CD4-positive, alpha-beta T cell (primary cell): Measurements from ENCODE around the gene MGA. TPM values are rescaled to one million over a fixed set of nuclear protein-coding genes. Genes with fewer than 3 reads are reported as not detected.

Experiments used
- ATAC-seq: fragments of 200-7000 bp; cut with Tn5 transposase; one replicate; pipeline ENCODE4 v1.10.0; 2022; ENCODE audit warnings: mild to moderate bottlenecking; ENCODE audit not compliant: poor library complexity
- CTCF ChIA-PET: fragments of 350-600 bp; sonication (Branson Sonifier 250); formaldehyde crosslinking; loops from one replicate; lab custom pipeline; 2021; ENCODE audit warnings: antibody characterized with exemption, inconsistent platforms; lab: Charles Lee
- POLR2A ChIA-PET: fragments of 350-600 bp; sonication (Branson Sonifier 250); formaldehyde crosslinking; loops from one replicate; lab custom pipeline; 2021; ENCODE audit warnings: antibody characterized with exemption, inconsistent platforms; lab: Charles Lee
- DNase-seq, 14 experiments: peaks; one replicate each; pipeline ENCODE4 v3.0.0-alpha.2; 2013 to 2020; ENCODE audit warnings: mixed read lengths in 2 of 14
- H3K27ac ChIP-seq, 2 donors: one replicate each; pipeline versions ENCODE4 v1.5.1 to v1.7.0; 2013; ENCODE audit warnings: low read length in 2 of 2, low read depth in 1 of 2, mild to moderate bottlenecking in 1 of 2
- H3K27me3 ChIP-seq, 2 experiments: 1 replicate in 1 of 2; 2 replicates in 1 of 2; pipeline versions ENCODE4 v1.6.1 to v1.7.0; 2013; ENCODE audit warnings: low read length in 2 of 2, control low read depth in 1 of 2, mild to moderate bottlenecking in 1 of 2, moderate library complexity in 1 of 2; ENCODE audit not compliant: insufficient read depth in 2 of 2, control insufficient read depth in 1 of 2
- H3K36me3 ChIP-seq: one replicate; pipeline ENCODE4 v1.6.1; 2013; ENCODE audit warnings: low read length, control low read depth; ENCODE audit not compliant: insufficient read depth
- H3K4me1 ChIP-seq: one replicate; pipeline ENCODE4 v1.6.1; 2013; ENCODE audit warnings: low read length, control low read depth; ENCODE audit not compliant: insufficient read depth
- H3K4me3 ChIP-seq: one replicate; pipeline ENCODE4 v1.5.1; 2013; ENCODE audit warnings: mild to moderate bottlenecking, low read length, moderate library complexity
- H3K9me3 ChIP-seq, 2 experiments: 1 replicate in 1 of 2; 2 replicates in 1 of 2; pipeline versions ENCODE4 v1.6.1 to v1.7.0; 2013; ENCODE audit warnings: low read length in 2 of 2, mild to moderate bottlenecking in 2 of 2, control low read depth in 1 of 2, moderate library complexity in 1 of 2; ENCODE audit not compliant: control insufficient read depth in 1 of 2, insufficient read depth in 1 of 2
- H3K27ac Mint-ChIP-seq: one replicate; pipeline ENCODE4 v1.8.0; 2020; ENCODE audit warnings: mixed read lengths
- H3K27me3 Mint-ChIP-seq: one replicate; pipeline ENCODE4 v1.8.0; 2021; ENCODE audit warnings: mixed read lengths
- H3K36me3 Mint-ChIP-seq: one replicate; pipeline ENCODE4 v1.8.0; 2021; ENCODE audit warnings: low read depth, mixed read lengths
- H3K4me1 Mint-ChIP-seq: one replicate; pipeline ENCODE4 v1.8.0; 2021; ENCODE audit warnings: low read depth, mixed read lengths
- H3K4me3 Mint-ChIP-seq: one replicate; pipeline ENCODE4 v1.8.0; 2020; ENCODE audit warnings: mild to moderate bottlenecking, mixed read lengths
- H3K9me3 Mint-ChIP-seq: one replicate; pipeline ENCODE4 v1.8.0; 2020; ENCODE audit warnings: mixed read lengths
- intact Hi-C, 2 experiments: fragments of 100-400 bp; cut with DNase I in 1 of 2; cut with micrococcal nuclease in 1 of 2; formaldehyde crosslinking; loops; one replicate each; pipeline versions ENCODE4 v1.15.1 to v1.9.0; 2023 to 2025; cut with DNase I, micrococcal nuclease
- total RNA-seq, 174 experiments: library from RNA in 2 of 174; stranded (reverse) in 2 of 174; gene quantifications; one replicate each; pipeline ENCODE4 v1.2.3 and lab custom pipeline; 2021 to 2026
- TF ChIP-seq, protein P1 (sequence below): fragments of 200-600 bp; IDR thresholded peaks from one replicate; pipeline ENCODE4 v1.8.0; 2022; ENCODE audit warnings: antibody characterized with exemption, mild to moderate bottlenecking

The MGA gene
- total RNA-seq, 2 experiments from 2014 or later, result 31.0 to 33.9 TPM

DNA sequence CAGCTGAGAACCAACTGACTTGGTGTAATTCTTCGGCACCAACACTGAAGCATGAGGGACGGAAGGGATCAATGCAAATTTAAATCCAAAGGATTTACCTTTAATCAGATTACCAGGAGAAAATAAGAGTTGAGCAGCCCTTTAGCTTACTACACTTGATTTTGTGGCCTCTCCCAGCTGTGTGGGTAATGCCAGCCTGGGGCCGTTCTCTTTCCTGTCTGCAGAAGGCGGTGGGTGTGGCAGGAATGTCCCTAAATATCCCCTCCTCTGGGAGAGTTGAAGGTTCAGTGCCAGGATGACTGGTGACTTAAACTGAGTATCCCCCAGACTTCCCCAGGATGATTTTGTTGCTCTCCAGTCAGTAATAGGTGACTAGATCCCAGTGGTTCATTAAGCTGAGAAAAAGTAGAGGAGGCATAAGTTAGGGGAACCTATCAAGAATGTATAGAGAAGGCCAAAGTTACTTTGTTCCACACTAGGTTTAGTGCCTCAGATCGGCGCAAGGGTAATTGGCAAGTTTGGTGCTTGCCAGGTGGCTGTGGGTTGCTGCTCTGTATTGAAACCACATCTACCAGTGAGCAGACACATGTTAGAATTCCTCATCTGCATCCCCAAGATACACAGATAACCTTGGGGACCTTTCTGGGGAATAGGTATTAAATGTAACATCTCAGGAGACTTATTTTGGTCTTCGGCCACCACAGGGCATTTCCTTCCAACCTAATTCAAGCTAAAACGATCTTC is 137.2 kb downstream of the MGA start:
- Histone ChIP-seq H3K4me3 (no peak overlapping the region), H3K9me3 (no peaks in the 10 kb centered on the region), H3K36me3 (peaks cover 17% of the 10 kb centered on the region), H3K4me1 (peaks cover 3% of the 10 kb centered on the region), H3K27me3 (no peaks in the 10 kb centered on the region), H3K27ac (no peak overlapping the region)
- CTCF ChIA-PET, result interaction anchor here (1.2 kb wide), 1 partner anchor 25 kb away, joined by 4 read pairs; no protein-coding TSS in a partner anchor
- POLR2A ChIA-PET, result interaction anchor here (2.0 to 2.3 kb wide), 2 partner anchors 23 to 30 kb away, joined by 6 to 9 read pairs; partner anchors contain the start of gene MAPKBP1
- H3K9me3 Mint-ChIP-seq, result no peaks in the 10 kb centered on the region
- TF ChIP-seq, protein P1, sequence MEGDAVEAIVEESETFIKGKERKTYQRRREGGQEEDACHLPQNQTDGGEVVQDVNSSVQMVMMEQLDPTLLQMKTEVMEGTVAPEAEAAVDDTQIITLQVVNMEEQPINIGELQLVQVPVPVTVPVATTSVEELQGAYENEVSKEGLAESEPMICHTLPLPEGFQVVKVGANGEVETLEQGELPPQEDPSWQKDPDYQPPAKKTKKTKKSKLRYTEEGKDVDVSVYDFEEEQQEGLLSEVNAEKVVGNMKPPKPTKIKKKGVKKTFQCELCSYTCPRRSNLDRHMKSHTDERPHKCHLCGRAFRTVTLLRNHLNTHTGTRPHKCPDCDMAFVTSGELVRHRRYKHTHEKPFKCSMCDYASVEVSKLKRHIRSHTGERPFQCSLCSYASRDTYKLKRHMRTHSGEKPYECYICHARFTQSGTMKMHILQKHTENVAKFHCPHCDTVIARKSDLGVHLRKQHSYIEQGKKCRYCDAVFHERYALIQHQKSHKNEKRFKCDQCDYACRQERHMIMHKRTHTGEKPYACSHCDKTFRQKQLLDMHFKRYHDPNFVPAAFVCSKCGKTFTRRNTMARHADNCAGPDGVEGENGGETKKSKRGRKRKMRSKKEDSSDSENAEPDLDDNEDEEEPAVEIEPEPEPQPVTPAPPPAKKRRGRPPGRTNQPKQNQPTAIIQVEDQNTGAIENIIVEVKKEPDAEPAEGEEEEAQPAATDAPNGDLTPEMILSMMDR, result no peak
- no peak overlapping the region for H3K4me3 Mint-ChIP-seq
- peaks cover 25% of the 10 kb centered on the region for H3K4me1 Mint-ChIP-seq
- no peak for ATAC-seq
- peaks cover 32% of the 10 kb centered on the region for H3K36me3 Mint-ChIP-seq
- H3K27ac Mint-ChIP-seq, result no peak overlapping the region
- intact Hi-C loops, result no loop called here
- H3K27me3 Mint-ChIP-seq, result no peaks in the 10 kb centered on the region
- no peak for DNase-seq

DNA sequence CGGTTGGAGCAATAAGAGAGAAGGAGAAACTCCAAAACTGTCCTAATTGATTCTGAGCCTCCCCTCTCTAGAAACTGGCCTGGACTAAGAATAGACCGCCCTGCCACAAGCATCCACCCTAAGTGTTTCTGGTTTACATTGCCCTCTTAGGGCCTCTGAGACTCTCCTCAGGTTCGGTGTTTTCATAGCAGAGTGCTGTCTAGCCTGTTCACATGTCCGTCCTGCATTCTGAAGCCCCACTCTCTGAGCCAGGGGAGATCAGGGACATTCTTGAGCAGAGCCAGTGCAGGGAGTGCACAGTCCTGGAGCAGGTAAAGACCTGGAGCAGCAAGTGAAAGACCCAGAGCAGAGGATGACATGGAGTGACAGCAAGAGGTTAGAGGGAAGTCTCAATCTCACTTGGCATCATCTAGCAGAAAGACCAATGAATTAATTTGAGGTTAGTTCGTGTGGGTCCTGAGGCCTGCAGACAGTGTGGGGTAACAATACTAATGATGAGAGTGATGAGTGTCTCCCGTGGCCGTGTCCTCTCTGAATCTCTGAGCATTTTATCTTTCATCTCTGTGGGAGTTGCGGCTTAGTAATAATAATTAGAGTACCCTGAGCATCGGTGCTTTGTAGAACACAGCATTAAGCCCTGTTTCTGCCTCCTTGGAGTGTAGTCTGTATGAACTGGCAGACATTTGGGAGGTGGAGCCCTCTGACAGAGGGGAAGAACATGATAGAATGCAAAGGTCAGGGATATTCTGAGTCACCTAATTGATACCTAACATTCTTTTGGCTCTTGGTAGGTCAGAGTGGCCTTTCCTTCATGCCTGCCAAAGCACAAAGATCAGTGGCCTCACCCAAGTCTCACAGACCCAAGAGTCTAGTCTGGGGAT is 138.6 kb downstream of the MGA start:
- H3K9me3 ChIP-seq, result no peaks in the 10 kb centered on the region
- peaks cover 32% of the 10 kb centered on the region for H3K36me3 Mint-ChIP-seq
- no peaks in the 10 kb centered on the region for H3K27me3 Mint-ChIP-seq
- H3K27ac Mint-ChIP-seq, result no peak overlapping the region
- peaks cover 23% of the 10 kb centered on the region for H3K4me1 Mint-ChIP-seq
- DNase-seq (no peak), ATAC-seq (no peak)
- no peak overlapping the region for H3K27ac ChIP-seq
- no peak overlapping the region for H3K4me3 ChIP-seq
- H3K9me3 Mint-ChIP-seq, result no peaks in the 10 kb centered on the region
- ChIA-PET POLR2A (no interaction called here), CTCF (no interaction called here)
- H3K4me3 Mint-ChIP-seq, result no peak overlapping the region
- TF ChIP-seq, protein P1, result no peak
- H3K36me3 ChIP-seq, result peaks cover 17% of the 10 kb centered on the region
- H3K4me1 ChIP-seq, result peaks cover 3% of the 10 kb centered on the region
- intact Hi-C loops, result no loop called here
- no peaks in the 10 kb centered on the region for H3K27me3 ChIP-seq

DNA sequence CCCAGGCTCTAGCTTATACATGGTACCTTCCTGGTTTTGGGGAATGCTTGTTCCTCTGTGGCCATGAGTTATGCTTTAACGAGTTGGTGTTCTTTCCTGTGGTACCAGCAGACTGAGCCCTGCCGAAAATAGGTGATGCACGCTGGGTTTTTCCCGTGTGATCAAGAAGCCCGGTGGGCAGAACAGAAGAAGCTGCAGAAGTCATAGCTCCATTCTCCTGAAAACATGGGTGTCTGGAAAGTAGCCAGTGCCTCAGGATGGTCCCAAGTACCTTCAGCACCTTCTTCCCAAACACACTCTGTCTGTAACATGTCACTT is 139.2 kb downstream of the MGA start:
- Mint-ChIP-seq H3K4me1 (peaks cover 22% of the 10 kb centered on the region), H3K36me3 (peaks cover 33% of the 10 kb centered on the region), H3K27me3 (no peaks in the 10 kb centered on the region), H3K27ac (no peak overlapping the region), H3K4me3 (no peak overlapping the region), H3K9me3 (no peaks in the 10 kb centered on the region)
- ATAC-seq (no peak), DNase-seq (no peak)
- intact Hi-C loops, result no loop called here
- H3K4me1 ChIP-seq, result peaks cover 3% of the 10 kb centered on the region
- H3K27ac ChIP-seq, result no peak overlapping the region
- H3K36me3 ChIP-seq, result peaks cover 20% of the 10 kb centered on the region
- TF ChIP-seq, protein P1, result no peak
- ChIA-PET CTCF (no interaction called here), POLR2A (no interaction called here)
- no peaks in the 10 kb centered on the region for H3K27me3 ChIP-seq
- no peak overlapping the region for H3K4me3 ChIP-seq
- H3K9me3 ChIP-seq, result no peaks in the 10 kb centered on the region
